HuH-7.5 (cell line): ENCODE data around the gene TMEM123.

Experiments used
- DNase-seq: peaks from one replicate; pipeline ENCODE4 v3.0.0; 2011; ENCODE audit warnings: low spot score

Gene TMEM123

GRCh38 chr11:102452461-102453301, at the start of gene TMEM123:
TMEM123 (minus strand) TSS chr11:102452765; CDS start chr11:102452623, 142 bp downstream.
- peak; percentile 38 for DNase-seq

- no peak for DNase-seq
Measured at GRCh38 chr11:102500829-102501228, 48.3 kb upstream of the TMEM123 start.

GRCh38 chr11:102499931-102500330, 47.4 kb upstream of the TMEM123 start:
- DNase-seq: no peak

- DNase-seq: no peak
Measured at GRCh38 chr11:102499151-102499550, 46.6 kb upstream of the TMEM123 start.

- DNase-seq: no peak
Measured at GRCh38 chr11:102497061-102497460, 44.5 kb upstream of the TMEM123 start.

- DNase-seq: no peak
Measured at GRCh38 chr11:102495161-102496042, 42.8 kb upstream of the TMEM123 start.

GRCh38 chr11:102494216-102494615, 41.7 kb upstream of the TMEM123 start:
- no peak for DNase-seq

GRCh38 chr11:102493524-102493923, 41.0 kb upstream of the TMEM123 start:
- DNase-seq: no peak

GRCh38 chr11:102491969-102492368, 39.4 kb upstream of the TMEM123 start:
- DNase-seq: no peak

- no peak for DNase-seq
Measured at GRCh38 chr11:102489186-102490145, 36.9 kb upstream of the TMEM123 start.

GRCh38 chr11:102488208-102488607, 35.6 kb upstream of the TMEM123 start:
- DNase-seq: no peak

GRCh38 chr11:102487214-102487613, 34.6 kb upstream of the TMEM123 start:
- DNase-seq: no peak

- DNase-seq: no peak
Measured at GRCh38 chr11:102486584-102486983, 34.0 kb upstream of the TMEM123 start.

- no peak for DNase-seq
Measured at GRCh38 chr11:102485095-102485722, 32.6 kb upstream of the TMEM123 start.

- DNase-seq: no peak
Measured at GRCh38 chr11:102482433-102482832, 29.9 kb upstream of the TMEM123 start.

- no peak for DNase-seq
Measured at GRCh38 chr11:102479733-102480132, 27.2 kb upstream of the TMEM123 start.

- DNase-seq: no peak
Measured at GRCh38 chr11:102478673-102479299, 26.2 kb upstream of the TMEM123 start.

GRCh38 chr11:102476812-102477211, 24.2 kb upstream of the TMEM123 start:
- no peak for DNase-seq

GRCh38 chr11:102476069-102476468, 23.5 kb upstream of the TMEM123 start:
- no peak for DNase-seq

GRCh38 chr11:102473543-102473942, 21.0 kb upstream of the TMEM123 start:
- no peak for DNase-seq

- DNase-seq: no peak
Measured at GRCh38 chr11:102472127-102472526, 19.6 kb upstream of the TMEM123 start.
